HG03558 (cell line): ENCODE results near the gene C14orf132.

Experiments used
- ATAC-seq: cut with Tn5 transposase; IDR thresholded peaks from one replicate; pipeline ENCODE4 v1.9.1; 2021; ENCODE audit warnings: moderate number of reproducible peaks; ENCODE audit not compliant: unreplicated experiment; ENCODE audit errors: extremely low read depth

The C14orf132 gene

GRCh38 chr14:96136371-96137005, 97.3 kb downstream of the C14orf132 start:
- ATAC-seq: no peak

GRCh38 chr14:96138241-96138640, 99.1 kb downstream of the C14orf132 start:
- no peak for ATAC-seq

GRCh38 chr14:96139169-96139568, 100.0 kb downstream of the C14orf132 start:
- ATAC-seq: no peak

- no peak for ATAC-seq
These were observed 100.7 kb downstream of the C14orf132 start for GRCh38 chr14:96139879-96140278.

- ATAC-seq: no peak
These were observed 101.8 kb downstream of the C14orf132 start for GRCh38 chr14:96140952-96141351.
